ACC112 (cell line): ENCODE results near the gene NTPCR.
A peak's percentile ranks its signal among the peaks of the same experiment; 100 is the strongest.

ENCODE experiments used
- H2AFZ ChIP-seq: fragments of 200-600 bp; sonication (generic); one replicate; pipeline ENCODE4 v1.6.0; 2017; ENCODE audit warnings: antibody characterized with exemption, low read length; ENCODE audit not compliant: unreplicated experiment
- H3K27ac ChIP-seq: fragments of 200-600 bp; sonication (generic); 2 replicates; pipeline ENCODE4 v1.5.1; 2014; ENCODE audit warnings: low read depth, mild to moderate bottlenecking, antibody characterized with exemption, low read length, moderate library complexity
- H3K27me3 ChIP-seq: fragments of 200-600 bp; sonication (generic); 2 replicates; pipeline ENCODE4 v1.6.1; 2014; ENCODE audit warnings: mild to moderate bottlenecking, antibody characterized with exemption, low read length, moderate library complexity, mixed read lengths; ENCODE audit not compliant: insufficient read depth
- H3K36me3 ChIP-seq: fragments of 200-600 bp; sonication (generic); 2 replicates; pipeline ENCODE4 v1.6.1; 2016; ENCODE audit warnings: mild to moderate bottlenecking, antibody characterized with exemption, low read length, moderate library complexity, mixed read lengths; ENCODE audit not compliant: insufficient read depth
- H3K4me1 ChIP-seq: fragments of 200-600 bp; sonication (generic); one replicate; pipeline ENCODE4 v1.6.1; 2016; ENCODE audit warnings: low read length, mixed read lengths; ENCODE audit not compliant: insufficient read depth, unreplicated experiment, control insufficient read depth
- H3K4me3 ChIP-seq: fragments of 200-600 bp; sonication (generic); 2 replicates; pipeline ENCODE4 v1.5.1; 2014; ENCODE audit warnings: mild to moderate bottlenecking, low read depth, low read length
- H3K79me2 ChIP-seq: fragments of 200-600 bp; sonication (generic); one replicate; pipeline ENCODE4 v1.6.0; 2016; ENCODE audit warnings: low read length; ENCODE audit not compliant: control insufficient read depth, unreplicated experiment, insufficient read depth

The NTPCR gene

DNA sequence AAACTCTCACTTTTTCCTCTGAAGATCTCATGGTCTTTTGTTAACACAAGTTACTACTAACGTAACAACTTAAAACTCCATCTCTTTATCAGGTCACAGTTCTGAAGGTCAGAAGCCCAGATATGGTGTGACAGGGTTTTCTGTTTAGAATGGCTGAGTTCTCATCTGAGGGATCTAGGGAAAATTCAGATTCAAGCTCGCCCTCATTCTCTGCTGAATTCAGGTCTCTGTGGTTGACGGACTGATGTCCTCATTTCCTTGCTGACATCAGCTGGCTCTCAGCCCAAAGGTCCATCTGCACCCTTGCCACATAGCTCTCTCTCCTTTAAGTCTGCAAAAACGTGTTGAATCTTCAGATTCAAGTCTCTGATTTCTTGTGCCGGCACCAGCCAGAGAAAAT is 6.1 kb upstream of the NTPCR start:
- Histone ChIP-seq H3K4me1 (peaks cover under 1% of the 10 kb centered on the region), H2AFZ (no peak overlapping the region), H3K27me3 (no peaks in the 10 kb centered on the region), H3K4me3 (no peak overlapping the region), H3K27ac (no peak overlapping the region), H3K36me3 (no peaks in the 10 kb centered on the region), H3K79me2 (no peaks in the 10 kb centered on the region)

DNA sequence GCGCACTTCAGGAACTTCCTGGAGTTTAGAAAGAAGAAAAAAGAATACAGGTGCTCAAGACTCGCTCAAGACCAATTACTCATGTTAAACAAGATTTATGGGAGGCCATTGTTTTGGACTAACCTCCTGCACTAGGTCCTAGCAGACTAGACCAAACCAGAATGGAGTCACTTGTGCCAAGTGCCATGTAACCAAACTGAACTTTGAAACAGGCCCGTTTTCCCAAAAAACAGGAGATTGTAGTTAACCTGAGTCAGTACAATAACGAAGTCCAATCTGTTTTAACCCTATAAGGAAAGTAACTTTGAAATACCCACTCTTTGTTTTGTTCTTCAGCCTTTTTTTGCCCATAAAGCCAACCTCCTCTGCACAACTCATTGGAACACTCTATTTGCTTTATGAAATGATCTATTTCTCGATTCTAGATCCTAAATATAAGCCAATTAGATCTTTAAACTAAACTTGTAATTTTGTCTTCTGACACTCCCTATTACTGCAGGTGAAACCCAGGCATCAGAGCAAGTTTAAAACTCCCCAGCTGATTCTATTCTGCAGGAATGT is 695 bp upstream of the NTPCR start:
- peak overlapping the region; percentile 81 for H3K4me3 ChIP-seq

DNA sequence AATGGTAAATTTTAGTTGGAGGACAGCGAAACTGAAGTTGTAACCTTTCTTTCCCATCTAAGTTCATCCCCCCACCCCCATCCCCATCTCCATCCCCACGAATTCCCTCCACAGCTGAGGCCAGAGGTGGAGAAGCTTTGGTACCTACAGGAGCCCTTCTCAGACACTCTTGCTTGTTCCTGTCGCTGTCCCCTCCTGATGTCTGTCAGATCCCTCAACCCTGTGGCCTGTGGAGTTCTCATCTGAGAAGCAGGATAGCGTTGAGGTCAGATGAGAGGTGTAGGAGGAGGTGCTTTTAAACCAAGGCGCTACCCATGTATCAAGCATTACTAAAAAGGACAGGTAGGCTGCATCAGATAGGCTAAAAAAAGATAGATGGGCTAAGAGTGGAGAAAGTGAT is 769 bp downstream of the NTPCR start:
- H3K36me3 ChIP-seq = no peaks in the 10 kb centered on the region
- H3K27ac ChIP-seq = no peak overlapping the region
- H3K4me3 ChIP-seq = peak overlapping the region; percentile 81
- peaks cover 22% of the 10 kb centered on the region for H3K4me1 ChIP-seq
- peak overlapping the region; percentile 98 for H2AFZ ChIP-seq
- no peaks in the 10 kb centered on the region for H3K27me3 ChIP-seq
- H3K79me2 ChIP-seq = peaks cover 13% of the 10 kb centered on the region

More for the DNA sequence above, 695 bp upstream of the NTPCR start:
- H3K79me2 ChIP-seq = peaks cover 13% of the 10 kb centered on the region
- H3K27ac ChIP-seq = peak overlapping the region; percentile 50
- no peaks in the 10 kb centered on the region for H3K36me3 ChIP-seq
- H3K27me3 ChIP-seq = no peaks in the 10 kb centered on the region
- H3K4me1 ChIP-seq = peaks cover 22% of the 10 kb centered on the region
- peak overlapping the region; percentile 98 for H2AFZ ChIP-seq

DNA sequence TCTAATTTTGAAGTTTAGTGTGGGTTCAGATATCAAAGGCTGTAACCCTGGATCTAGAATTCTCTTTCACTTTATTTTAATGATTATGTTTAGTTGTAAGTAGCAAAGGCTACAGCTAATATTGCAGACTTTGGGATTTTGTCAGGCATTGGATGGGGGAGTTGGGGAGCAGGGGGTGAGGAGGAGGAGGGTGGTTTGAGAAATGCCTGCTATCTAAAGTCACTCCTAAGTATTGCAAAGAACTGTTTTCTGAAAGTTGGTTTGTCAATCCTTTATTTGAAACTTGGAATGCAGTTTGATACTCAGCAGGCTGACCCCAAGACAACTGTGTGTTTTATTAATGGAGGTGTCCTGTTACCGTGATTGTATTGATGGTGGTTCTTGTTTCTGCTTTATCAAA is 1.2 kb downstream of the NTPCR start:
- H2AFZ ChIP-seq = no peak overlapping the region
- H3K79me2 ChIP-seq = peaks cover 13% of the 10 kb centered on the region
- no peak overlapping the region for H3K27ac ChIP-seq

DNA sequence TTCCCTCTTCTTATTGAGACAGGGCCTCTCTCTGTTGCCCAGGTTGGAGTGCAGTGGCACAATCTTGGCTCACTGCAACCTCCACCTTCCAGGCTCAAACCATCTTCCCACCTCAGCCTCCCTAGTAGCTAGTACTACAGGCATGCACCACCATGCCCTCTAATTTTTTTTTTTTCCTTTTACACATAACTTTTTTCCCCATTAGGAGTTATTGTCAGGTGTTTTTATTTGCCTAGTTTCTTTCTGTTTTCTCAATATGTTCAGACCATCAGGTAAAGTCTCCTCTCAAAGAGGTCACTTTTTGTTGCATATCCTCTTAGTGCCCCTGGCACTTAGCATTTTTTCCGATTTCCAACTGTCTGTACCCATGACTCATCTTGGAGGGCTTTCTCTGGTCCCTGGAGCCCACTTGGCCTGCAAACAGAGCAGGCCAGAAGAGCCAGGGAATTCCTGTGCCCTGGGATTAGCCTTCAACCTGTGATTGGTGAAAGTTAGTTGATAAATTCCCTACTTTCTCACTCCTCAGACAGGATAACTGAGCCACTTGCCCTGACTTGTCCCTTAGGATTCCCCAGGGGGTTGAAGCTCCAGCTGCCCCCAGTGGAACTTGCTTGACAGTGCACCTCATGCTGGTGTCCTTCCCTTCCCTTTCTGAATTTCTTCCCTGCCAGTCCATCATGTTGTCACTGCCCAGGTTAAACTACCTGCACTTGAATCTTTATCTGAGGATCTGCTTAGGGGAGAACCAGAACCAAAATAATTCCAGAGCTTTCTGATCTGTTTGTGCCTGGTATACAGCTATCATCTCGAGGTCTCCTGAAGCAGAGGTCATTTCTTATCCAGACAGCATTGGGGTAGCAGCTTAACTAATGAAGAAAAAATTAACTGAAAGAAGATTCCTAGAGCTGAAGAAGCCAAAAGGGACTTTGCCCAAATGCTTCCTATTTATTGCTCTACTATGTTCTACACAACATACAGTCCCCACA is 2.4 kb downstream of the NTPCR start:
- Histone ChIP-seq H2AFZ (no peak overlapping the region), H3K36me3 (peaks cover 6% of the 10 kb centered on the region; the same call in 1 of the 2 replicates), H3K4me3 (peak overlapping the region; percentile 45; the same call in 1 of the 2 replicates), H3K27me3 (no peaks in the 10 kb centered on the region), H3K79me2 (peaks cover 13% of the 10 kb centered on the region), H3K27ac (no peak overlapping the region), H3K4me1 (peaks cover 22% of the 10 kb centered on the region)

More for the DNA sequence above, 1.2 kb downstream of the NTPCR start:
- peak overlapping the region; percentile 81 for H3K4me3 ChIP-seq
- H3K27me3 ChIP-seq = no peaks in the 10 kb centered on the region
- H3K36me3 ChIP-seq = no peaks in the 10 kb centered on the region
- peaks cover 22% of the 10 kb centered on the region for H3K4me1 ChIP-seq

DNA sequence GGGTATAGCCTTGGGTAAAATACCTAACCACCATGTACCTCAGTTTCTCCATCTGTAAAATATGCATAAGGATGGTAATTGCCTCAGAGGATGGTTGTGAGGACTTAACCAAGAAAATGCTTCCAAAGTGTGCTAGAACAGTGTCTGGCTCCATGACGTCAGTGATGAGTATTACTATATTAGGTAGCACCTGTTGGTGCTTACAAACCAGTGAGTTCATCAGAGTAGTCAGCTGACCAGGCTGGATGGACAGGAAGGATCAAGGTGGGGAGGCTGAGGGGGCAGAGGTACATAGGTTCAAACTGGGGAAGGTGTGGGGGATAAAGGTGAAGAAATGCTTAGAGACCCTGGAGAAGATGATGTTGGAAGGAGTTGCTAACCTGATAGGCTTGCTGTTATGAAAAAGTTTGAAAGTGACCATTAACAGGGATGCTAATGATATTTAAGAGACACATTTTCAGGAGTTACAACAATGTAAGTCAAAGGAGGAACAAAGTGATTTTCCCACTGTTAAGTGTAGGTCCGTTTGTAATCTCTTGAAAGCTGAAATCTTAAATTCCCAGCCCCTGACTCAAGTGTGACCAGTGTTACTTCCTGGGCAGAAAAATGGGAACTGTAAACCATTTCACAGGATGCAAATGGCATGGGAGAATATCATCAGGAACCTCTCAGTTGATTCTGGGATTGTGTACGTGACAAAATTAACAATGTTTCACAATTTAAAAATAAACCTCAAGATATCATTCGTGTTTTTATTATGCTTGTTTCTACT is 4.4 kb downstream of the NTPCR start:
- H3K4me3 ChIP-seq = no peak overlapping the region
- no peaks in the 10 kb centered on the region for H3K27me3 ChIP-seq
- no peak overlapping the region for H3K27ac ChIP-seq
- H2AFZ ChIP-seq = no peak overlapping the region
- peaks cover 13% of the 10 kb centered on the region for H3K79me2 ChIP-seq
- H3K4me1 ChIP-seq = peaks cover 17% of the 10 kb centered on the region
- peaks cover 16% of the 10 kb centered on the region for H3K36me3 ChIP-seq

DNA sequence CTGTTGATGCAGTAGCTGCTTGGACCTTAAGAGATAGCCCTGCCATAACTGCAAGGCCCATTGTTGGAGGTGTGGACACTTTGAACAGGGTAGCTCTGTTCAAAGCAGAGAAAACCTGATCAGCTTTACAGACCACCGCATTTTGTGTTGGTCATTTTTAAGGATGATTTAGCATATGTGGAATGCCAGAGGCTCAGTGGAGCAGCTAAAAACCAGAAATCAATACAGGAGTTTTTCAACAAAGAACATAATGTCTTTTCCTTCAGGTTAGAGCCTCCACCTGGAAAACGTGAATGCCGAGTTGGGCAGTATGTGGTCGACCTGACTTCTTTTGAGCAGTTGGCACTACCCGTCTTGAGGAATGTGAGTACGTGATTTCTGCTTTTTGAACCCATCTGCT is 5.7 kb downstream of the NTPCR start:
- H3K27ac ChIP-seq = no peak overlapping the region
- H2AFZ ChIP-seq = no peak overlapping the region
- H3K4me1 ChIP-seq = peaks cover 15% of the 10 kb centered on the region
- no peaks in the 10 kb centered on the region for H3K27me3 ChIP-seq
- H3K36me3 ChIP-seq = peaks cover 16% of the 10 kb centered on the region
- peaks cover 13% of the 10 kb centered on the region for H3K79me2 ChIP-seq
- H3K4me3 ChIP-seq = no peak overlapping the region

DNA sequence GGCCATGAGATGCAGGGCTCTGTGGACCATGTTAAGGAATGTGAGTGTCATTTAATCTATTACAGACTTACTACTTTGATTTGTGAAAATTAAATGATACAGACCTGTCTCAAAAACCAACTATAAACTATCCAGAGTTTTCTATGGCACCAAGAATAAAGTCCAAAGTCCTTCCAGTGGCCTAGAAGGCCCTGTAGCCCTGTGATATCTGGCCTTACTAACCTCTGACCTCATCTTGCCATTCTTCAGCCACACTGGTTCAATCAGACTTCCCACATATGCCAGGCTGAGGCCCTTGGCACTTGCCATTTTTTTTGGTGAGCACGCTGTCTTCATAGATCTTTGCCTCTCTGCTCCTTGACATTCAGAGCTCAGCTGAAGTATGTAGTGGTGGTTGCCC is 7.7 kb downstream of the NTPCR start:
- H2AFZ ChIP-seq = no peak overlapping the region
- H3K79me2 ChIP-seq = peaks cover under 1% of the 10 kb centered on the region
- H3K27me3 ChIP-seq = no peaks in the 10 kb centered on the region
- no peak overlapping the region for H3K4me3 ChIP-seq
- H3K36me3 ChIP-seq = peaks cover 16% of the 10 kb centered on the region
- H3K27ac ChIP-seq = no peak overlapping the region
- H3K4me1 ChIP-seq = peaks cover 9% of the 10 kb centered on the region

DNA sequence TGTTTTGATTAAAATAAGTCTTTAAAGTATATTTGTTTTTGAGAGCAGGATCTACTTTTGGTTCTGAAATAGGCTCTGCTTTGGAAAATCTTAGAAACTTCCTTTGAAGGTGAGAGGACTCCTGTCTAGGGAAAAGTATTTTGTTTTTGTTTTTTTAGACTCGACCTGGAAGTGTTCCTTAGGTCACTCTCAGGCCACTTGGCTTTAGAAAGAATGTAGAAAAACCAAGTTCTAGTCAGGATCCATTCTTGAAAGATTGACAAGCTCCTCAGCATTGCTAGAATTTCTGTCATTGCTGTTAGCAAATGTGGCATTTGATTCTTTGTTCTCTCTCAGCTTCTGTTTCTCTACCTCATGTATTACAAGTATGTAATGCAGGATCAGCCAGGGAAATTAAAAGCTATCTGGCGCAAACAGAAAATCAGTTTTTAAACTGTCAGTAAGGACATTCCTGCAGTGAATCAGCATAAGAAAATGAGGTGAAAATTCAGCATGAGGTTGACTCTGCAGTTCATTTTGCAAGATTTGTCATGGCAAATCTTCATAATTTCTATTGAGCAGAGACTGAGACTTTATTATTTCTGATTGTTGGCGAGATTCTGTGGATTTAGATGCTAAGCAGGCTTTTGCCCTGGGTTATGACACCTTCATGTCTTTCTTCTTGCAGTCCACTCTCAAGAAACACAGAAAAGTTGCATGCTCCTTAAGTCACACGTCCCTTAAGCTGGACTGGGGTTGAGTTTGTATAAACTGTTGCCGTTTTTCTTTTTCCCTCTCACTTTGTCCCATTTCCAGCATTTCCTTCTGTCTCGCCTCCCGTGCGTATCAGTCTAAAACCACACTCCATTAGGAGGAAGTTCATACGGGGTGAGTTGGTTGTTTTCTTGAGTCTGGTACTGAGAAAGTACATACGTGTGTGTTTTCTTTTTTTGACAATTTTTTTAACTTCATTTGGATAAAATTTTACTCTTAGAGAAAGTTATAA is 12.6 kb downstream of the NTPCR start:
- H3K36me3 ChIP-seq = peaks cover 7% of the 10 kb centered on the region; the same call in 1 of the 2 replicates
- H2AFZ ChIP-seq = peak overlapping the region; percentile 10
- H3K4me1 ChIP-seq = peaks cover 13% of the 10 kb centered on the region
- peak overlapping the region; percentile 46 for H3K4me3 ChIP-seq
- no peaks in the 10 kb centered on the region for H3K27me3 ChIP-seq
- H3K27ac ChIP-seq = peak overlapping the region; percentile 23
- H3K79me2 ChIP-seq = no peaks in the 10 kb centered on the region
